ENCODE measurements around the gene HSPA1A. TPM values are rescaled to one million over a fixed set of nuclear protein-coding genes. Genes with fewer than 3 reads are reported as not detected.

Gene HSPA1A
- total RNA-seq, 4 donors from 2014 or later: 100 to 210 (median 165) TPM

GRCh38 chr6:31822036-31822821 lies 6.9 kb downstream of the HSPA1A start:
- TF ChIP-seq CTCF (IDR thresholded peaks at IDR 0.05; ENCODE audit: low read depth): no peak

GRCh38 chr6:31825553-31825952 lies 10.2 kb downstream of the HSPA1A start:
- no peak for TF ChIP-seq CTCF (IDR thresholded peaks at IDR 0.05; ENCODE audit: low read depth)

GRCh38 chr6:31826793-31827285 lies 11.5 kb downstream of the HSPA1A start:
- no peak for TF ChIP-seq CTCF (IDR thresholded peaks at IDR 0.05; ENCODE audit: low read depth)

GRCh38 chr6:31827286-31828079 lies 12.1 kb downstream of the HSPA1A start, which contains the start of gene HSPA1B:
Gene HSPA1B (plus strand): TSS chr6:31827738. CDS start chr6:31827951, 213 bp downstream.
- TF ChIP-seq CTCF (IDR thresholded peaks at IDR 0.05; ENCODE audit: low read depth): no peak

GRCh38 chr6:31829633-31830283 lies 14.4 kb downstream of the HSPA1A start:
- no peak for TF ChIP-seq CTCF (IDR thresholded peaks at IDR 0.05; ENCODE audit: low read depth)

GRCh38 chr6:31830886-31831335 lies 15.6 kb downstream of the HSPA1A start:
- no peak for TF ChIP-seq CTCF (IDR thresholded peaks at IDR 0.05; ENCODE audit: low read depth)

All from subcutaneous adipose tissue (tissue), 4 donors.